ENCODE results near the gene OTUD7B. TPM values are rescaled to one million over a fixed set of nuclear protein-coding genes. Genes with fewer than 3 reads are reported as not detected.
A peak's percentile ranks its signal among the peaks of the same experiment; 100 is the strongest.
"Not testable (repeated sequence)": the region's sequence is repeated elsewhere in the genome, so short reads cannot be mapped to it uniquely, and the experiment has no call there.

The OTUD7B gene
- total RNA-seq = 10 to 100 TPM; 12.4 to 22.0 (median 19.5) TPM

GRCh38 chr1:150010393-150011115 lies at the start of gene OTUD7B:
OTUD7B (minus strand) TSS chr1:150010726; CDS start chr1:149977510, 33,216 bp downstream.
- DNase-seq = peak; percentile 64 to 92 (median 89)
- H3K36me3 ChIP-seq = no peaks in the 10 kb centered on the region
- H3K9me3 ChIP-seq = no peaks in the 10 kb centered on the region
- H3K4me1 ChIP-seq = peaks cover 0 to 15% (median 0%) of the 10 kb centered on the region in 4 donors
- no peaks in the 10 kb centered on the region for H3K27me3 ChIP-seq
- H3K27ac ChIP-seq = peak within 1 kb of the TSS; percentile 80 to 97 (median 89)
- peak within 1 kb of the TSS; percentile 73 to 94 (median 86) for H3K4me3 ChIP-seq
- TF ChIP-seq POLR2A (IDR thresholded peaks at IDR 0.05) = peak; percentile 31 to 81
- peak in 1 of 6 experiments; percentile 13 for TF ChIP-seq CTCF (IDR thresholded peaks at IDR 0.05)

DNA sequence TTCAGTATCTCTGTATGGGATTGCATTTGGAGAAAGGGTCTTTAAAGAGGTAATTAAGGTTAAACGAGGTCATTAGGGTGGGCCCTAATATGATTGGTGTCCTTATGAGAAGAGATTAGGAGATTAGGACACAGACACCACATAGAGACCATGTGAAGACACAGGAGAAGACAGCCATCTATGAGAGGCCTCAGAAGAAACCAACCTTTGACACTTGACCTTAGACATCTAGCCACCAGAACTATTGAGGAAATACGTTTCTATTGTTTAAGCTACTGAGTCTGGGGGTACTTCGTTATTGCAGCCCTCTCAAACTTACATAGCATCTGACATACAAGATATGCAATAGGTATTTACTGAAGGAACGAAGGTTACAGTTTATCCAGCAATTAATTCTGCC lies 49.7 kb upstream of the OTUD7B start:
- no peak overlapping the region for H3K4me3 ChIP-seq
- no peaks in the 10 kb centered on the region for H3K4me1 ChIP-seq
- DNase-seq = no peak
- H3K27ac ChIP-seq = no peak overlapping the region
- no peaks in the 10 kb centered on the region for H3K27me3 ChIP-seq
- no peaks in the 10 kb centered on the region for H3K36me3 ChIP-seq
- no peaks in the 10 kb centered on the region for H3K9me3 ChIP-seq
- TF ChIP-seq POLR2A (IDR thresholded peaks at IDR 0.05) (no peak), CTCF (IDR thresholded peaks at IDR 0.05) (no peak)

GRCh38 chr1:150056407-150056806 lies 45.9 kb upstream of the OTUD7B start:
- no peak overlapping the region for H3K4me3 ChIP-seq
- H3K27me3 ChIP-seq = no peaks in the 10 kb centered on the region
- H3K36me3 ChIP-seq = no peaks in the 10 kb centered on the region
- no peaks in the 10 kb centered on the region for H3K4me1 ChIP-seq
- H3K9me3 ChIP-seq = no peaks in the 10 kb centered on the region
- TF ChIP-seq POLR2A (IDR thresholded peaks at IDR 0.05) = no peak
- TF ChIP-seq CTCF (IDR thresholded peaks at IDR 0.05) = no peak
- DNase-seq = no peak
- no peak overlapping the region for H3K27ac ChIP-seq

- H3K36me3 ChIP-seq, H3K27ac ChIP-seq, DNase-seq, H3K4me3 ChIP-seq, H3K4me1 ChIP-seq, H3K27me3 ChIP-seq, H3K9me3 ChIP-seq: not testable (repeated sequence)
Observed at GRCh38 chr1:150055507-150055906, 45.0 kb upstream of the OTUD7B start.

- no peak overlapping the region for H3K4me3 ChIP-seq
- H3K27ac ChIP-seq = no peak overlapping the region
- TF ChIP-seq POLR2A (IDR thresholded peaks at IDR 0.05) = no peak
- TF ChIP-seq CTCF (IDR thresholded peaks at IDR 0.05) = no peak
- no peak for DNase-seq
- no peaks in the 10 kb centered on the region for H3K36me3 ChIP-seq
- no peaks in the 10 kb centered on the region for H3K4me1 ChIP-seq
- no peaks in the 10 kb centered on the region for H3K9me3 ChIP-seq
- H3K27me3 ChIP-seq = no peaks in the 10 kb centered on the region
Observed at GRCh38 chr1:150053926-150054325, 43.4 kb upstream of the OTUD7B start.

- H3K36me3 ChIP-seq, H3K4me3 ChIP-seq: not testable (repeated sequence)
Observed at GRCh38 chr1:150051905-150052412, 41.4 kb upstream of the OTUD7B start.

GRCh38 chr1:150051089-150051373 lies 40.5 kb upstream of the OTUD7B start:
- TF ChIP-seq CTCF (IDR thresholded peaks at IDR 0.05) (no peak), POLR2A (IDR thresholded peaks at IDR 0.05) (no peak)
- no peak overlapping the region for H3K4me3 ChIP-seq
- no peak for DNase-seq
- no peaks in the 10 kb centered on the region for H3K27me3 ChIP-seq
- no peaks in the 10 kb centered on the region for H3K9me3 ChIP-seq
- H3K4me1 ChIP-seq = no peaks in the 10 kb centered on the region
- no peak overlapping the region for H3K27ac ChIP-seq
- H3K36me3 ChIP-seq = no peaks in the 10 kb centered on the region

More at GRCh38 chr1:150051905-150052412, 41.4 kb upstream of the OTUD7B start:
- not testable (repeated sequence) for H3K9me3 ChIP-seq, H3K27me3 ChIP-seq, H3K27ac ChIP-seq, DNase-seq, H3K4me1 ChIP-seq
